COLO668 (cell line): ENCODE data around the gene PRUNE2.
"Not testable (repeated sequence)": the region's sequence is repeated elsewhere in the genome, so short reads cannot be mapped to it uniquely, and the experiment has no call there.

ENCODE experiments used
- DNase-seq: peaks from one replicate; lab custom pipeline; 2025; ENCODE audit not compliant: unreplicated experiment; lab: John Stamatoyannopoulos, UW

PRUNE2 gene, protein sequence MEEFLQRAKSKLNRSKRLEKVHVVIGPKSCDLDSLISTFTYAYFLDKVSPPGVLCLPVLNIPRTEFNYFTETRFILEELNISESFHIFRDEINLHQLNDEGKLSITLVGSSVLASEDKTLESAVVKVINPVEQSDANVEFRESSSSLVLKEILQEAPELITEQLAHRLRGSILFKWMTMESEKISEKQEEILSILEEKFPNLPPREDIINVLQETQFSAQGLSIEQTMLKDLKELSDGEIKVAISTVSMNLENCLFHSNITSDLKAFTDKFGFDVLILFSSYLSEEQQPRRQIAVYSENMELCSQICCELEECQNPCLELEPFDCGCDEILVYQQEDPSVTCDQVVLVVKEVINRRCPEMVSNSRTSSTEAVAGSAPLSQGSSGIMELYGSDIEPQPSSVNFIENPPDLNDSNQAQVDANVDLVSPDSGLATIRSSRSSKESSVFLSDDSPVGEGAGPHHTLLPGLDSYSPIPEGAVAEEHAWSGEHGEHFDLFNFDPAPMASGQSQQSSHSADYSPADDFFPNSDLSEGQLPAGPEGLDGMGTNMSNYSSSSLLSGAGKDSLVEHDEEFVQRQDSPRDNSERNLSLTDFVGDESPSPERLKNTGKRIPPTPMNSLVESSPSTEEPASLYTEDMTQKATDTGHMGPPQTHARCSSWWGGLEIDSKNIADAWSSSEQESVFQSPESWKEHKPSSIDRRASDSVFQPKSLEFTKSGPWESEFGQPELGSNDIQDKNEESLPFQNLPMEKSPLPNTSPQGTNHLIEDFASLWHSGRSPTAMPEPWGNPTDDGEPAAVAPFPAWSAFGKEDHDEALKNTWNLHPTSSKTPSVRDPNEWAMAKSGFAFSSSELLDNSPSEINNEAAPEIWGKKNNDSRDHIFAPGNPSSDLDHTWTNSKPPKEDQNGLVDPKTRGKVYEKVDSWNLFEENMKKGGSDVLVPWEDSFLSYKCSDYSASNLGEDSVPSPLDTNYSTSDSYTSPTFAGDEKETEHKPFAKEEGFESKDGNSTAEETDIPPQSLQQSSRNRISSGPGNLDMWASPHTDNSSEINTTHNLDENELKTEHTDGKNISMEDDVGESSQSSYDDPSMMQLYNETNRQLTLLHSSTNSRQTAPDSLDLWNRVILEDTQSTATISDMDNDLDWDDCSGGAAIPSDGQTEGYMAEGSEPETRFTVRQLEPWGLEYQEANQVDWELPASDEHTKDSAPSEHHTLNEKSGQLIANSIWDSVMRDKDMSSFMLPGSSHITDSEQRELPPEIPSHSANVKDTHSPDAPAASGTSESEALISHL (N-terminal part only)

DNA sequence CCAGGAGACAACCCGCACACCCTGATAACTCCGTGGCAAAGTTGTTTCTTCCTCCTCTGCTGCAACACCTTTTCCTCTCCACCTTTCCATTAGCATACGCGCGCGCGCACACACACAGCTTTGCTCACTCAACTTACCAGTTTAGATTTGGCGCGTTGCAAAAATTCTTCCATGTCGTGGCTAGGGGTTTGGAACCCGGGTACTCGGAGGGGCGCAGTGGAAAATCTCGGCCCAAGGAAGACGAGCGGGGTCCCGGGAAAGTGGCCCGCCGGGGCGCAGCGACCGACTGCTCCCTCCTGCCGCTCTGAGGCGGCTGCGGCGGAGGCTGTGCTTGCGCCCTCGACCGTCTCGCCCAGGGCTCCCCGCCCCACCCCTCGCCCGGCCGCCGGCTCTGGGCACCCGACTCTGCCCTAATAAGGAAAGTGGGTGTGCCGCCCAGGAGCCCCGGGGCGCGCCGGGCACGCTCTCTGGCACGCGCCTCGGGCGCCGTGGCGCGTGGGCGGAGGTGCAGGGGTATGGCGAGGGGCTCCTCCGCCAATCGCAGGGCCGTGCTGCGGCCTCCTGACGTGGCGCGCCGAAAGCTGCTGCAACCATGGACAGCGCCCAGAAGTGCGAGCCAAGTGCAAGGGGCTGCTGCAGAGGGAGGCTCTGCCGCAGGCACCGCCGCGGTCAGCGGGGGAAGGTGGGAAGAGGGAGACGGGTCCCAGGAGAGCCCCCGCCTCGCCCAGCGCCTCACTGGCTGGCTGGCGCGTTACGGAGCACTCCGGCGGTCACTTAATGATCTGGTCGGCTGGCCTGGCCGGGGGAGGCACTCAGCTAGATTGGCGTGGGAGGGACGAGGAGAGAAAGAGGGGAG, at the start of gene PRUNE2:
TSS of gene PRUNE2 (minus strand) at position 324 of the 856 bp plus-strand sequence. CDS start at position 173, 151 bp downstream.
- peak; percentile 89 for DNase-seq

DNA sequence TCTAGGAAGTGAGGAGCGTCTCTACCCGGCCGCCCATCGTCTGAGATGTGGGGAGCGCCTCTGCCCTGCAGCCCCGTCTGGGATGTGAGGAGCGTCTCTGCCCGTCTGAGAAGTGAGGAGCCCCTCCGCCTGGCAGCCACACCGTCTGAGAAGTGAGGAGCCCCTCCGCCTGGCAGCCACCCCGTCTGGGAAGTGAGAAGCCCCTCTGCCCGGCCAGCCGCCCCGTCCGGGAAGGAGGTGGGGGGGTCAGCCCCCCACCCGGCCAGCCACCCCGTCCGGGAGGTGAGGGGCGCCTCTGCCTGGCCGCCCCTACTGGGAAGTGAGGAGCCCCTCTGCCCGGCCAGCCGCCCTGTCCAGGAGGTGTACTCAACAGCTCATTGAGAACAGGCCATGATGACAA, 49.5 kb upstream of the PRUNE2 start:
- not testable (repeated sequence) for DNase-seq

DNA sequence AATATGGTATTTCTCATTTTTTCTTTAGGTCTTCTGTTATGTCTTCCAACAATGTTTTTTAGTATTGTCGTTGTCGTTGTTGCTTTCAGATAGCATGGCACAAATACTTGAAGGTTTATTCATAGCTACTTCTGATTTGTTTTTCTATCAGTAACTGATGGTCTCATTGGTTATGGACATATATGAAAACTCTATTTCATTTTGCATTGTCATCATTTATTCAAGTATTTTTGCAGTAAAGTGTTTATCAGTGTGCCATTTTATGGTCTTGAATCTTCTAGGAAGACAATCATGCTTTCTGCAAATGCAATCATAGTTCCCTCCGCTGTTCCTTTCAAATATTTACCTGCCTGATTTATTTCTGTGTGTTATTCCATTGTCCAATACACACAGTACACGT, 44.0 kb upstream of the PRUNE2 start:
- DNase-seq: no peak

DNA sequence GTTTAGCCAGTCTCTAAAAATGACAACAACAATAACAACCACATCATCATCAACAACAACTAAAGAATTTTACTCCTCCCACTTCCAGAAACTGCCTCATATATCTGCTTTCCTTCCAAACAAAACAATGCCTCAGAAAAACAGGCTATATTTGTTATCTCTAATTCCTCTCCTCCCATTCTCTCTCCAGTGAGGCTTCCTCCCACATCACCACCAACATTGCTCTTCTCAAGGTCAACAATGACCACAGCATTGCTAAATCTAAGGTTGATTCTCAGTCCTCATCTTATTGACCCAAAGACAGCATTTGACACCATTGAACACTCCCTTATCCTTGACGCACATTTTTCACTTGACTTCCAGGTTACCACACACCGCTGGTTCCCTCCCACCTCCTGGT, 38.1 kb upstream of the PRUNE2 start:
- no peak for DNase-seq

DNA sequence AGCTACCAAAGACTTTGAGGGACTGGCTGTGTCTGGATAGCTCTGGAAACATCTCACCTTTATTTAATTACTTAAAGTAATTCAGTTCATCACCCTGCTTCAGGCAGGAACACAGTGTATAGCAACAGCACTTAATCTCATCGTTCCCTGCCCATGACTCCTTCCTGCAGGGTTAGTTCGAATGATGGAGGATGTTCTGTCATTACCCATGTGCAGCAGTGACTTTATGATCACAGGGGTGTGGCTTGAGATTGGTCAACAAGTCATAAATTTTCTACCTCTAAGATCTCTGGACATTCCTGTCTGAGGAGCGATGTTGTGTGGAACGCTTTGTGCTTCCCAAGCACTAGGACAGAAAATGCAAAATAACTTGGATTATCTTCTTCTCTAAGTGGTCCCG, 37.1 kb upstream of the PRUNE2 start:
- DNase-seq: no peak

DNA sequence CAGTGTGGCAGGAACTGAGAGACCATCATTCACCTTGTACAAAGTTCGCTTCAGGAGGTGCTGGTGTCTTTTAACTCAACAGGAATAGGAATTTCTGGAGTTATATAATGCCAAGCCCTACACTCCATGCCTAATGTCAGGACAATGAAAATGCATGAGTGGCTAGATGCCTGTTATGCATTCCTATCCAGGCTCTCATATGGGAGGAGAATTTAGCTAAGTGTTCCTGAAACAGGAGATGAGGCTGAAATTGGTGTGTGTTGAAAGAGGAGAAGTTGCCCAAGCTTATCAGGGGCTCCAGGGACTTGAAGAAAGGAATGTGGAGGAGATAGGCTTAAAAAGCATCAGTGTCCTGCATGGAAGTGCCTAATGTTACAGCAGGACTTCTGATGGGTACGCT, 26.8 kb upstream of the PRUNE2 start:
- DNase-seq: no peak

DNA sequence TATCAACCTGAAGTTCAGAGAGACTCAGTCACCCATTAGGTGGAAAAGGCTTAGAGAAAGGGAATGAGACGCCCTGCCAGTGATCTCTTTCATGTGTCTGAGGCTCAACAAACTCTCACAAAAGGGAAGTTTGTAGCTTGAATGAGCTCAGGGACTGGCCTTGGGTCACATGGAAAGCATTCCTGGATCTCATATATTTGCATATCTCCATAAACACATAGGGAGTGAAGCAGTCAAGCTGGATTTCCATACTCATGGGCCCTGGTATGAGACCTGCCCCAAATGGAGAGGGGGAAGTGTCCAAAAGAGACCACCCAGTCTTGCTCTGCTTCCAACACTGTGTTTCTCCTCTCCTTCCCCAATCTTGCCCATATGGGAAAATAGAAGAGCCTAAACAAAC, 26.4 kb upstream of the PRUNE2 start:
- DNase-seq: no peak

DNA sequence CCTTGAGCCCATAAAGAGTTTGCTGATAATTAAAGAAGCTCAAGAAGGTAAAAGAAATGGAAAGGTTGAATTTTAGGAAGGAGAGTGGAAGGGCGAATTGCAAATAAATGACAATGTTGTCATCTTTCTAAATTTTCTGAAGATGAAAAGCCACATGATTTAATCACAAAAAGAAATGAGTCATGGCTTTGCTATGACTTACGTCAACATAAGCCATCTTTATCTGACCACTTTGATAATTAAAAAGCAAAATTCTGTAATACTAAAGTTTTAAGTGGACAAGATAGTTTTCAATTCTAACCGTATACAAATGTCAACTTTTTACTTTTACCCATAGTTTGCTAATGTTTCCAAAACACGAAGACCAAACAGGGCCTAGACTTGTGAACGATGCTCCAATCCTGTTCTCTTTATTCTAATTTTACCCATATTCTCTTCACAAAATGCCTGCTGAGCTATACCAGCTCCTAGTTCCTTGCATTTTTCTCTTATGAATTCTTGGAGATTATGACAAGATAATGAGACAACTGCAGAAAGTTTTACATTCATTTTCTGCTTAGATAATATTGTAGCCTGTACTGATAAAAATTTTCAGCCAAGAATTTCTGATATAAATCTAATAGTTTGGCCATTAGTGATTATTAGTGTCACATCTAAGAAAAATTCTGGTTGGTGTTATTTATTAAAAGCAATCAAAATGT, 21.8 kb upstream of the PRUNE2 start:
- no peak for DNase-seq

DNA sequence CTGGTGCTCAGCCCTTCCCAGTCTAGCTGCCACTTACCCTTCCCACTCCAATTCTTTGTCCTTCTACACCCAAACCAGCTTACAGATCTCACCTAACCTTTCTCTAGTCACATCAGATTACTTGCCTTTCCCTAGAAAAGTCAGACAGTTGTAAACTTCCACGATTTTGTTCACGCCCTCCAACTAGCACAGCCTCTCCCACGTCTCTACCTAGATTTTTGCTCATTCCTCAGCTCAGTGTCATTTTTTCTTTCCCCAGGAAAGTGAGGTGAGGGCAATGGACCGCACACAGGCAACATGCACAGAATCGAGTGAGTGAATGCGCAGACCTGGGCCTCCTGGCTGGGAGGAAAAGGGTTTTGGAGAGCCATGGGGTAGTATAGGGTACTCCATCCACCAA, 20.9 kb upstream of the PRUNE2 start:
- no peak for DNase-seq

DNA sequence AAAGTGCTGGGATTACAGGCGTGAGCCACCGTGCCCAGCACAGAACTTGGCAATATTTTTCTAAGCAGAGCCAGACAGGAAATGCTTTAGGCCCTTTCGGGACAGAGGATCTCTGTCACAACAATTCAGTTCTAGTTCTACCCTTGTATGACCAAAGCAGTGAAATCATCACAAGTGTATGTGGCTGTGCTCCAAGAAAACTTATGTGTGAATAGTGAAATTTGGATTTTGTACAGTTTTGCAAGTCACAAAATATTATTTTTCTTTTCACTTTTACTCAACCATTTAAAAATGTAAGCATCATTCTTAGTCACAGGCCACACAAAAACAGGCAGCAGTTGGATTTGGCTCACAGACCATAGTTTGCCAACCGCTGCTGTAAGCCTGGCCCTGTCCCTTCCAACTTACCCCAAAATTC, 20.4 kb upstream of the PRUNE2 start:
- DNase-seq: no peak

DNA sequence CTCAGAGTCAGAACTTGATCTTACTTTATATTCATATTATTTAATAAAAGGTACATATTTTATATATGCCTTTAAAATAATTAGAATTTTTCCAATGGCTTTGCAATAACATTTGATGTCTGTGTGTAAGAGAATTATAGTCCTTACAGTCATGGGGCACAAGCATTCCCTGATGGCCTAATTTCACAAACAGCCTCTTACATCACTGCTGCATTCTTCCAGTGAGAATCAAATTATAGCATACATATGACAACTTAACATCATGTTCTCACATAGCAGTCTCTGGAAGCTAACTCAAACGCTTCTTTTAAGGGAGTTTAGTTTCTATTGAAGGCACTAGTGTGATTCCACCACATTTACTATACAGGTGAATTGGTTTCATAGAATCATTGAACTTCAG, 15.3 kb upstream of the PRUNE2 start:
- no peak for DNase-seq

DNA sequence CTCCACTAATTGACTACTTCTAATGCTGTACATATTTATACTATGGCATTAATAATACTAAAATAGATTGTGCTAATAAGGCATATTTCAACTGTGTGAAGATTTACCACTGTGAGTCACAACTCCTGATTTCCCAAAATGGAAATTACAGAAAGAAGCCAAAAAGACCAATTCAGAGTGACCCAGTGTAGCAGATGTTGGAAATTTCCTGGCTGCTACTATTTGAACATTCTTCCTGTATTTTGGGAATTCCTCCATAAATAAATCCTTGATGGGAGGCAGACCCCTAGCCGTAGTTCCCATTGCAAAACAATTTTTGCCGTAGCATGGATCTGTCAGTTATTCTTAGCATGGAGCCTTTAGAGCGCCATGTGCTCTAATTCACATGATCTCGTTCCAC, 11.4 kb upstream of the PRUNE2 start:
- no peak for DNase-seq

DNA sequence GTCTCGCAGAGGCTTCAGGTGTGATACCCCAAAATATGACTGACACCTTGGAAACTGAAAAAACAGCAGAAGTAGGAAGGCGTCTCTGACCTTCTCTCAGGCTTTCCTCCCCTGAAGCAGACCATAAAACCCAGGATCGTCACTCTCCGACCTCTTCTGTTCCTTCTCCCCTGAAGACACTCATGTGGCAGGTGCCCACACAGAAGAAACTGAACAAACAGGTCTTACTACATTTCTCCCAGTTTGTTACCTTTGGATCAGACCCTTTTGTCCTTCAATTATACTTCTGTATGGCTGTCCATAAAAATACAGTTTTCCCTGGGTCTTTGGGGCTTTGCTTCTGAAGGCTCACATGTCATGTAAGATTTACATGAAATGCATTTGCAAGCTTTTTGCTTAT, 10.3 kb upstream of the PRUNE2 start:
- no peak for DNase-seq

DNA sequence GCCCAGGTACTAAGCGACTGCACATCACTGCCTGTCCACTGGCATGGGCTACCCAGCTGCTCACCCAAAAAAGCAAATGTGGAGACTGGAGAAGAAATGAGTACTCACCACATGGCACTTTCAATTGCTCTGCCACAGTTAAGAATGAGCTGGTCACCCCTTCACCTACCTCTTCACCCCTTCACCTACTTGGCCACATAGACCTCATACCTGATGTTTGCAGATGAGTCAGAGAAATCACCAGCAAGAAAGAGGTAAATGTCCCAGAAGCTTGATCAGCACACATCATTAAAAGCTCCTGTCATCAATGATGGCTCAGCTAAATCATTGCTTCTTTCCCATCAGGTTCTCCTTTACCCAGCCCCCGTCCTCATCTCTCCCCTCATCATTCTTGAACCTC, 7.6 kb upstream of the PRUNE2 start:
- DNase-seq: no peak

DNA sequence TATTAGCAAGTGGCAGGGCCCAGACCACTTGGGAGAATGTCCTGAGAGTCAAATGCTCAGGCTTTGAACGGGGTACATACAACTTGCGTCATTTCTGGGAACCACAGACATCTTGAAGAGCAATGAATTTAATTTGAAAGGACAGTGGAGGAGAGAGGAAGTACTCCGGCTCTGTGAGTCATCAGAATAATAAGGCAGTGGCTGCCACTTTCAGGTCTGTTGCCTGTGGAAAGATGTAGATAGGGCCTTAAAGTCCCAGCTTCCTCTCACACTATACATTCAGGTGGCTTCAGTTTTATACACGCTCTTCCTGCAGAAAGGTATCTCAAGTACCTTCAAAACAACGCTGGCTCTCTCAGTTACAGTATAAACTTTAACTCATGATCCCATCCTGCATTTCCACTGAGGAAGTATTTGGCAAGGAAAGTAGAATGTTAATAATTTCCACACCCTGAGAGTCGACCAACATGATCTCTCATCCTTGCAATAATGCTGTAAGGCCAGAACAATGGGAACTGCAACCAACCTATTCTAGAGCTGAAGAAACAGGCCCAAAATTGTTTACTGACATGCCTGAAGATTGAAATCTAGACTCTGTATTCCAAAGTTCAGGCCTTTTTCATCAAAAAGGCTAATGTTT, 6.8 kb upstream of the PRUNE2 start:
- peak; percentile 11 for DNase-seq

DNA sequence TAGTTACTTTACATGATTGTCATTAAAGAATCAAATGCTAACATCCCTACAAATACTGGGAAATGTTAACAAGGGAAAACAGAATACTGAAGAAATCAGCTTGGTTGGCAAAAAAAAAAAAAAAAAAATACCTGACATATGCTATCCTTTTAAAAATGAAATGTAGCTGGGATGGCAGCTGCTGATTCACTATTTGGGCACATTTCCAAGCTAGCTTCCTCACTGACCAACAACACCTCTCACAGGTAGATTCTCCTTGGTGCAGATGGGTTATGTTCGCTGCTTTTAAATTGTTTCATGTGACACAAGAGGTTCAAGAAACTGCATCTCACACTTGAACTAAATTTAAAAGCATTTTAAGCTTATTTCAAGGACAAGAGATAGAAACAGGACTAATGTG, 6.1 kb upstream of the PRUNE2 start:
- DNase-seq: peak; percentile 20

DNA sequence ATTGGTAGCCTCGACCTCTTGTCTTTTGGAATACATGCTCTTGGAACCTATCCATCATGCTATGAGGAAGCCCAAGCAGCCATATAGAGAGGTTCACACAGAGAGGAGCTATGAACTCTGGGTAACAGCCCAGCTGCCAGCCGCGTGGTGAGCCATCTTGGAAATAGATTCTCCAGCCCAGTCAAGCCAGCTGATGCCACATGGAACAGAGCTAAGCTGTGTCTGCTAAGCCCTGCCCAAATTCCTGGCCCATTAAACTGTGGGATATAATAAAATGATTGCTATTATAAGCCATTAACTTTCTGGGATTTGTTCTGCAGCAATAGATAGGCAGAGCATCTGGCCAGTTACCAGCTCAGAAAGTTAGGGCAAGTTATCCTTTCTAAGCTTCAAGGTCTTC, 4.9 kb upstream of the PRUNE2 start:
- no peak for DNase-seq

DNA sequence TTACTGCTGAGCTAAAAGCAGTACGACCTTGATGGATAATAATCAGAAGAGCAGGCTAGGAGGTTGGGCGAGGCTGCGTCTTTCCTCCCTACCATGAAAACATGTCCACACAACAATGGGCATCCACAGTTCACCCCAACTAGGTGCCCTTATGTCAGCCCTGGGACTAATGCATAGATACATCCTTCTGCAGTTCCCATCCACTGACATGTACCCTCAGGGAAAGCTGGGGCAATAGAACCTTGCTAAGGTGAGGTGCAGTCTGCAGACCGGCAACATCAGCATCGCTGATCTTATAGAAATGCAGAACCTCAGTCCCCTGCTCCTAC, 697 bp upstream of the PRUNE2 start:
- no peak for DNase-seq

DNA sequence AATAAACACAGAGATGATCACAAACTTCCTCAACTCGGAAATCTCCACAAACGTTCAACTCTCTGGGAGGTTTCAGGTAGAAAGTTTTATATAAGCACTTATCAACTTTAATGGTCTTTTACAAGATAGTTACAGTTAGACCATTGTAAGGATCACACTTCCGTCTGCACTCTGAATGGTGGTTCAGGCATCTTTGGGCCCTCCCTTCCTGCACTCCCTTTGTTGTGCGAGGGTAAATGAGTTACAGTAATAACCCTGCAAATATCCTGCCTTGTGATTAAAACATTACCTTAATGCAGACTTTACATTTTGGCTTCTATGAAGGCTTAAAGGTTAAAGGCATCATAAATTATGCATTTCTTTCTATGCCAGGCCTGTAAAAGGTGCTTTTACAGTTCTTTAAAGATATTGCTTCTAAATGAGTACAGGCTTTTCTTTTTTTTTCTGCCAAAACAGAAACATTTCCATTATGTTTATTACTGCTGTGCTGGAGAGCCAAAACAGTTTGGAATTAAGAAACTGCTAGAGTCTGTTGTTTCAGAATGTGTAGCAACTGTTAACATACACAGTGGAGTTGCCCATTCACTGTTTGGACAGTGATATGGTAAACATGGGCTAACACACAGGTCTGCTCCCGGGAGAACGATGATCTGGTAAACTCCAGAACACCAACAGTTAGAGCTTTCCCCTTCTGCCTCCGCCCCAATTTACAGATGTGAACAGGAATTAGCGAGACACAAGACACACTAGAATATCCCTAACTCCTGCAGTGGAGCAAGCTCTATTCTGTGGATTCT, 1.1 kb downstream of the PRUNE2 start:
- DNase-seq: peak; percentile 27
